ENCODE results near the gene DUOX2. TPM values are rescaled to one million over a fixed set of nuclear protein-coding genes. Genes with fewer than 3 reads are reported as not detected.

The DUOX2 gene
- total and polyA plus RNA-seq, 2 experiments from 2014 or later = not detected

DNA sequence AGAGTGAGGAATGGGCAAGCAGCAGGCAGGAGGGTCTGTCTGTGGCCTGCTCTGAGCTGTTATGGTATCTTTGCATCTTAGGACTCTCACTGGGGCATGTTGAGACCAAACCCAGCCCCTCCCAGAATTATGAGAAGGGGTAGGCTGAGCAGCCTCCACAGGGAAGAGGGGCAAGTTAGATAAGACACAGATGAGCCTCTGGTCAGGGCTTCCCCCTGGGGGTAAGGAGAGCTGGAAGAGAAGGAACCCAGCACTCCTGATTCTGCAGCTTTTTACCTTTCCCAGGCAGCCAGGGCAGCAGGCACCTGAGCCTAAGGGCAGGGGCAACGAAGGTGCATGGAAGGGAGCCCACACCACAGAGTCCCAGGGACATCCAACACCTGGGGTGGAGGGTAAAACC, 35.1 kb upstream of the DUOX2 start:
- Histone ChIP-seq H3K4me1 (ENCODE audit: insufficient read depth) (no peaks in the 10 kb centered on the region), H3K27ac (ENCODE audit: low read depth) (no peak overlapping the region), H3K27me3 (ENCODE audit: insufficient read depth) (no peaks in the 10 kb centered on the region), H3F3A (replicated peaks; ENCODE audit: low read depth) (no peaks in the 10 kb centered on the region), H3K79me2 (replicated peaks; ENCODE audit: insufficient read depth) (no peaks in the 10 kb centered on the region), H3K36me3 (ENCODE audit: insufficient read depth) (no peaks in the 10 kb centered on the region), H4K20me1 (replicated peaks; ENCODE audit: insufficient read depth) (no peaks in the 10 kb centered on the region), H3K4me3 (no peak overlapping the region), H3K9me2 (ENCODE audit: insufficient read depth) (no peaks in the 10 kb centered on the region), H3K4me2 (no peak overlapping the region), H2AFZ (no peak overlapping the region)
- Mint-ChIP-seq H3K9me3 (no peaks in the 10 kb centered on the region), H3K27ac (no peak overlapping the region), H3K27me3 (ENCODE audit: insufficient read depth, low read depth, poor library complexity) (no peaks in the 10 kb centered on the region), H3K4me1 (peaks cover 5% of the 10 kb centered on the region; the same call in 1 of the 3 replicates), H3K4me3 (no peak overlapping the region), H3K36me3 (ENCODE audit: low read depth) (no peaks in the 10 kb centered on the region)
- ATAC-seq (no peak; the same call in 2 of the 3 replicates), DNase-seq (ENCODE audit: low spot score) (no peak)
- TF ChIP-seq, protein P1, sequence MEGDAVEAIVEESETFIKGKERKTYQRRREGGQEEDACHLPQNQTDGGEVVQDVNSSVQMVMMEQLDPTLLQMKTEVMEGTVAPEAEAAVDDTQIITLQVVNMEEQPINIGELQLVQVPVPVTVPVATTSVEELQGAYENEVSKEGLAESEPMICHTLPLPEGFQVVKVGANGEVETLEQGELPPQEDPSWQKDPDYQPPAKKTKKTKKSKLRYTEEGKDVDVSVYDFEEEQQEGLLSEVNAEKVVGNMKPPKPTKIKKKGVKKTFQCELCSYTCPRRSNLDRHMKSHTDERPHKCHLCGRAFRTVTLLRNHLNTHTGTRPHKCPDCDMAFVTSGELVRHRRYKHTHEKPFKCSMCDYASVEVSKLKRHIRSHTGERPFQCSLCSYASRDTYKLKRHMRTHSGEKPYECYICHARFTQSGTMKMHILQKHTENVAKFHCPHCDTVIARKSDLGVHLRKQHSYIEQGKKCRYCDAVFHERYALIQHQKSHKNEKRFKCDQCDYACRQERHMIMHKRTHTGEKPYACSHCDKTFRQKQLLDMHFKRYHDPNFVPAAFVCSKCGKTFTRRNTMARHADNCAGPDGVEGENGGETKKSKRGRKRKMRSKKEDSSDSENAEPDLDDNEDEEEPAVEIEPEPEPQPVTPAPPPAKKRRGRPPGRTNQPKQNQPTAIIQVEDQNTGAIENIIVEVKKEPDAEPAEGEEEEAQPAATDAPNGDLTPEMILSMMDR (conservative IDR thresholded peaks at IDR 0.05; ENCODE audit: low read depth in 2 of 2) = no peak
- TF ChIP-seq CREB1 (CRISPR knock-in tag; IDR thresholded peaks at IDR 0.05; ENCODE audit: low read depth) = no peak
- TF ChIP-seq ZNF331 (CRISPR knock-in tag; IDR thresholded peaks at IDR 0.05; ENCODE audit: low read depth) = no peak
- TF ChIP-seq EZH2phosphoT487 (IDR thresholded peaks at IDR 0.05; ENCODE audit: unreplicated experiment) = no peak
- no peak for TF ChIP-seq EZH2 (IDR thresholded peaks at IDR 0.05; ENCODE audit: low read depth, unreplicated experiment)
- TF ChIP-seq ZNF114 (CRISPR knock-in tag; IDR thresholded peaks at IDR 0.05) = no peak
- TF ChIP-seq, protein P2, sequence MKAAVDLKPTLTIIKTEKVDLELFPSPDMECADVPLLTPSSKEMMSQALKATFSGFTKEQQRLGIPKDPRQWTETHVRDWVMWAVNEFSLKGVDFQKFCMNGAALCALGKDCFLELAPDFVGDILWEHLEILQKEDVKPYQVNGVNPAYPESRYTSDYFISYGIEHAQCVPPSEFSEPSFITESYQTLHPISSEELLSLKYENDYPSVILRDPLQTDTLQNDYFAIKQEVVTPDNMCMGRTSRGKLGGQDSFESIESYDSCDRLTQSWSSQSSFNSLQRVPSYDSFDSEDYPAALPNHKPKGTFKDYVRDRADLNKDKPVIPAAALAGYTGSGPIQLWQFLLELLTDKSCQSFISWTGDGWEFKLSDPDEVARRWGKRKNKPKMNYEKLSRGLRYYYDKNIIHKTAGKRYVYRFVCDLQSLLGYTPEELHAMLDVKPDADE (IDR thresholded peaks at IDR 0.05) = no peak
- TF ChIP-seq NANOG (IDR thresholded peaks at IDR 0.05; ENCODE audit: borderline replicate concordance) = no peak

DNA sequence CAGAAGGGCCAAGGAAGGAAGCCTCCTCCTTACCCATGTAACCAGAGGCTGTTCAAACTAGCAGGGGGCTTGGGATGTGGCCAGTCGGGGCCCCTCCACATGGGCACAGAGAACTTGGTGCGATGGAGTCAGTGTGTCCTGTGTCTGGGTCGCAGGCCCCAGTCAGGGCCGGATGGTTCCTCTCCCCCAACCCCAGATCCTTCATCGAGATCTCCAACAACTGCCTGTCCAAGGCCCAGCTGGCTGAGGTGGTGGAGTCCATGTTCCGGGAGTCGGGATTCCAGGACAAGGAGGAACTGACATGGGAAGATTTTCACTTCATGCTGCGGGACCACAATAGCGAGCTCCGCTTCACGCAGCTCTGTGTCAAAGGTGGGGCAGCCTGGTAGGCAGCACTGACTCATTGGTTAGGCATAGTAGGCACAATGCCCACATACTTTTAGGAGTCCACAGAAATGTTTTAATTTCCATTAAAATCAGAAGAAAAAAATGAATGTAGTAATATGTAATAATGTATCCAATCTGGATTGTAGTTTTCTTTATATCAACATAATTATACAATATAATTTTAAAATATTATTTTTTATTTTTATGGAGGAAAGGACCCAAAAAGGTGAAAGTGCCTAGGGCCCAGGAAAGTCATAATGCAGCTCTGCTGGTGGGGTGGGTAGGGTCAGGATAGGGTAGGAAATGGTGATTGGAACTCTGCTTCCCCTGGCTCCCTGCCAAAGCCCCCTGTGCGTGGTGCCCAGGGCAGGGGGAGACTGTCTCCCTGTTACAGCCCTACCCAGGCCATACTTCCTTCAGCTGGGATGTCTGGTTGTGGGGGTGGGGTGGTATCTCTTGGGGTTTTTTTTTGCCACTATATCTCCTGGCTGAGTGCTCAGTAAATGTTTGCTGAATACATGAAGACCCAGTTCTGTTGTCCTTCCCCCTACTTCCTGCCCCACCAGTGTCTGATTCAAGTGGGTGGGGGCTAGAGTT, 34.4 kb upstream of the DUOX2 start:
- no peaks in the 10 kb centered on the region for H3K9me3 Mint-ChIP-seq
- peaks cover 5% of the 10 kb centered on the region; the same call in 1 of the 3 replicates for H3K4me1 Mint-ChIP-seq

More for the DNA sequence above, 34.4 kb upstream of the DUOX2 start:
- Histone ChIP-seq H4K20me1 (replicated peaks; ENCODE audit: insufficient read depth) (no peaks in the 10 kb centered on the region), H3K27ac (ENCODE audit: low read depth) (no peak overlapping the region), H3K79me2 (replicated peaks; ENCODE audit: insufficient read depth) (no peaks in the 10 kb centered on the region), H3K4me1 (ENCODE audit: insufficient read depth) (no peaks in the 10 kb centered on the region), H2AFZ (no peak overlapping the region), H3K27me3 (ENCODE audit: insufficient read depth) (no peaks in the 10 kb centered on the region), H3K4me2 (no peak overlapping the region), H3F3A (replicated peaks; ENCODE audit: low read depth) (no peaks in the 10 kb centered on the region), H3K36me3 (ENCODE audit: insufficient read depth) (no peaks in the 10 kb centered on the region), H3K4me3 (no peak overlapping the region), H3K9me2 (ENCODE audit: insufficient read depth) (no peaks in the 10 kb centered on the region)
- TF ChIP-seq POLR2AphosphoS5 (IDR thresholded peaks at IDR 0.05; ENCODE audit: low read depth) = no peak
- no peak for TF ChIP-seq STAT1 (IDR thresholded peaks at IDR 0.05; ENCODE audit: unreplicated experiment)
- TF ChIP-seq ZNF331 (CRISPR knock-in tag; IDR thresholded peaks at IDR 0.05; ENCODE audit: low read depth) = no peak
- Mint-ChIP-seq H3K4me3 (no peak overlapping the region), H3K27ac (no peak overlapping the region), H3K27me3 (ENCODE audit: insufficient read depth, low read depth, poor library complexity) (no peaks in the 10 kb centered on the region), H3K36me3 (ENCODE audit: low read depth) (no peaks in the 10 kb centered on the region)
- DNase-seq (ENCODE audit: low spot score) = no peak
- no peak for ATAC-seq
